Colonic mucosa (tissue), 4 donors: Measurements from ENCODE around the gene STK32B. TPM values are rescaled to one million over a fixed set of nuclear protein-coding genes. Genes with fewer than 3 reads are reported as not detected.

Experiments used
- DNase-seq: peaks from one replicate; pipeline ENCODE4 v3.0.0-alpha.2; 2020
- H3K27ac ChIP-seq: fragments of 200-600 bp; one replicate; pipeline ENCODE4 v1.8.0; 2021
- H3K27me3 ChIP-seq: fragments of 200-600 bp; one replicate; pipeline ENCODE4 v1.8.0; 2021
- H3K36me3 ChIP-seq: fragments of 200-600 bp; one replicate; pipeline ENCODE4 v1.8.0; 2021
- H3K4me1 ChIP-seq: fragments of 200-600 bp; one replicate; pipeline ENCODE4 v1.8.0; 2021; ENCODE audit warnings: mild to moderate bottlenecking
- H3K4me3 ChIP-seq: fragments of 200-600 bp; one replicate; pipeline ENCODE4 v1.8.0; 2021
- H3K9ac ChIP-seq, 2 donors: one replicate each; pipeline ENCODE4 v1.7.0; 2013; ENCODE audit warnings: control low read depth in 2 of 2, low read depth in 2 of 2, low read length in 2 of 2
- H3K9me3 ChIP-seq: fragments of 200-600 bp; one replicate; pipeline ENCODE4 v1.8.0; 2021
- CTCF ChIP-seq: fragments of 200-600 bp; IDR thresholded peaks from one replicate; pipeline ENCODE4 v1.8.0; 2022; ENCODE audit warnings: antibody characterized with exemption, mild to moderate bottlenecking
- intact Hi-C: fragments of 100-400 bp; cut with DNase I; formaldehyde crosslinking; loops from one replicate; pipeline ENCODE4 v1.14.1; 2022
- total RNA-seq, 2 donors: library from RNA; stranded (reverse); fragmentation: NEBNext Ultra II Directional in 1 of 2; extraction: Animal tissue kit (Norgen Biotek cat#: 25700) in 1 of 2; gene quantifications; one replicate each; pipeline ENCODE4 v1.2.1, GENCODE V29; 2021
- donor health status: healthy.
- donor health status: DM: no; HTN: no; CAD: no.
- donor health status: DM: no; HTN: no; CAD: no.

STK32B gene
- total RNA-seq, 2 donors from 2014 or later, result 0.64 to 0.82 TPM

DNA sequence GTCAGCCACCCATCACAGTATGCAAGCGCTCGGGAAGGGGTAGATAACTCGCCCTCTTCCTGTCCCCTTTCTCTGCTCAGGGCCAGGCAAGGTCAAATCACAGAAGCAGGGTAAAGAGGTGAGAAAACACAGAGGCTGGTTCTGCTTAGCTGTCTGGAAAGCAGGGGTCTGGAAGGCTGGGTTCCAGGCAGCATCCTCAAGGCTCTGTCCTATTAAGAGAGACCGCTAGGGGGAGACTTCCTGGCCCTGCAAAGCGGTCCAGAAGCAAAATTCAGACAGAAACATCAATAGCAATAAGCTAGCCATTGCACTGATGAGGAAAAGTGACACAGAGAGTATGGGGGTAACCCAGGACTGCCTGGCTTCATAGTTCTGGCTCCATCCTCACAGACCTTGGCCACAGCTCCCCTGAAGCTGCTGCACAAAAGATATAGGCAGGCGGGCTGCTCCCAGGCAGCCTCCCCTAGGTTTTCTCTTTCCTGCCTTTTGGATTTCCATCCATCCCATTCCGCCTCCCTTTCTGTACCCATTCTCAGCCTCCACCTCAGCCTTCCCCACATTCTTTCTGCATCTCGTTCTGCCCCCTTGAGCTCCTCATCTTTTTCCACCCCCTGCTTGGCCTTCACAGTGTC is 348.6 kb downstream of the STK32B start:
- H3K36me3 ChIP-seq, result no peaks in the 10 kb centered on the region
- TF ChIP-seq CTCF, result no peak
- H3K9me3 ChIP-seq, result no peaks in the 10 kb centered on the region
- H3K9ac ChIP-seq, result no peak overlapping the region
- intact Hi-C loops, result no loop called here
- no peaks in the 10 kb centered on the region for H3K4me1 ChIP-seq
- no peak overlapping the region for H3K27ac ChIP-seq
- H3K27me3 ChIP-seq, result no peaks in the 10 kb centered on the region
- no peak overlapping the region for H3K4me3 ChIP-seq
- DNase-seq, result no peak

DNA sequence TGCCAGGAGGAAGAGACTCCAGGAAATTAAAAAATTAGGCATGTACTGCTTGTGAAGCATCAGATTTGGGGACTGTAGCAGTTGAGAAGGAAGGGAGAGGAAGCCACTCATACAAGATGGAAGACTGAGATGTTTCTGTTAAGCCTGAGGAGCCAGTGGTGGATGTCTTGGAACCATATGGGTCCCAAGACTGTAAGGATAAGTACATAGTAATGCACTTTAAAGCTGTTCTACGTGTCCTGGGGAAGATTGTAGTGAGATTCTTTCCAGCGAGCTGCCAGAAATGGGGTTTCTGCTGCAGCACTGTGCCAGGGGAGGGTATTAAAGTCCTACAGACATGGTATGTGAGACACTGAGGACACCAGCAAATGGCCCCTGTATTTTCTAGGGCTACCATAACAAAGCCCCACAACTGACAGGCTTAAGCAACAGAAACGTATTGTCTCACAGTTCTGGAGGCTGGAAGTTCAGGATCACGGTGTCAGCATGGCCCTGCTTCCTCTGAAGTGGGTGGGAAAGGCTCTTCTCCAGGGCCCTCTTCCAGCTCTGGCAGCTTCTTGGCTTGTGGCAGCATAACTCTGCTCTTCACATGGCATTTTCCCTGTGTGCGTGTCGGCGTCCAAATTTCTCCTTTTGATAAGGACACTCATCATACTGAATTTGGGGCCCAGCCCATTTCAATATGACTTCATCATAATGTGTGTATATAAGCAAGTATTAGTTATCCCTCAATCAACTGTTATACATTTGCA is 352.6 kb downstream of the STK32B start:
- no peak for TF ChIP-seq CTCF

DNA sequence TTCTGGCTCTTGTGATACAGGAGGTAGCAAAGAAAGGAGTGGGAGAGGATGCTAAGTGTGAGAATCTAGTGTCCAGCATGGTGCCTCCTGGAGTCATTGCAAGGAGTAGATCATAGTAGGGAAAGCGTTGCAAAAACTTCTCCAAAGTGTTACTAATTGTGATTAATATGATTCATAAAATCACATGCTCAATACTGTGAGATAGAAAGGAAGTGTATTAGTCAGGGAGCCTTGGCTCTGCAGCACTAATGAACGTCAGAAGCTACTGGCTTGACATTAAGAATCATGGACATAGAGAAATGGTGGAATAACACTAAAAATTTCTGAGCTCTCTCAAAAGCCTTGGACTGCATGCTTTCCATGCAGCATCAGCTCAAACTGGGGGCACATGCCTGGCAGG is 358.0 kb downstream of the STK32B start:
- H3K4me1 ChIP-seq, result no peaks in the 10 kb centered on the region
- intact Hi-C loops, result no loop called here
- no peak overlapping the region for H3K9ac ChIP-seq
- DNase-seq, result no peak
- no peak overlapping the region for H3K4me3 ChIP-seq
- no peak overlapping the region for H3K27ac ChIP-seq
- H3K36me3 ChIP-seq, result no peaks in the 10 kb centered on the region
- no peaks in the 10 kb centered on the region for H3K9me3 ChIP-seq
- TF ChIP-seq CTCF, result no peak
- no peaks in the 10 kb centered on the region for H3K27me3 ChIP-seq

More for the DNA sequence above, 352.6 kb downstream of the STK32B start:
- Histone ChIP-seq H3K27ac (no peak overlapping the region), H3K4me3 (no peak overlapping the region), H3K36me3 (no peaks in the 10 kb centered on the region), H3K9me3 (no peaks in the 10 kb centered on the region), H3K27me3 (no peaks in the 10 kb centered on the region), H3K4me1 (no peaks in the 10 kb centered on the region), H3K9ac (no peak overlapping the region)
- intact Hi-C loops, result no loop called here
- DNase-seq, result no peak

DNA sequence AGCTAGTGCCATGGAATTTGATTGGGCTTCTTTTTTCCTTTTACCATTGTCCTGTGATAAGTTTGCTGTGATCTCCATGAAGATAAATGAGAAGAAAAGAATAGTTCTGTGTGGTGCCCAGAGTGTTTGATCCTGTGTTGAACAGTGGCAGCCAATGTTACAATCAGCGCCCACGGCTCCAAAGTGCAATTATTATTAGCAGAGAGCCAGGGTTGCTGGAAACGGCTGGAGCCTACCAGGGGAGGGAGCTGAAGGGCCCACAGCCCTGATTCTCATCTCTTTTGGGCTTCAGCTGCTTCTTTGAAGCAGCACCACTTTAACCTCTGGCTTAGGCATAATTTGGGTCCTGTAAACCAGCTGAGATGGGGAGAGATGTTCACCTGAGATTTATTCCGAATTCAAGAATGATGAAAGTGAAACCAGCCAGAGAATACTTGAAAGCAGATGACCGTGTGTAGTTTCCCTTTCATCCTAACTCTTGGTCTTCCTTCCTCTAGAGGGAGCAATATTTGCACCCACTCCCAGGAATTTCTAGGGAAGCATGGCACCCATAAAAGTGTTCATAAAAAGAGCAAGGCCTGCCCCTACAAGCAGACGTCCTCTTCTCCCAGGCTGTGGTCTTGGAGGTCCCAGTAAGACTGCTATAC is 358.8 kb downstream of the STK32B start:
- Histone ChIP-seq H3K27me3 (no peaks in the 10 kb centered on the region), H3K4me1 (no peaks in the 10 kb centered on the region), H3K36me3 (no peaks in the 10 kb centered on the region), H3K9ac (no peak overlapping the region), H3K9me3 (no peaks in the 10 kb centered on the region), H3K4me3 (no peak overlapping the region), H3K27ac (no peak overlapping the region)
- intact Hi-C loops, result no loop called here
- TF ChIP-seq CTCF, result no peak
- no peak for DNase-seq

DNA sequence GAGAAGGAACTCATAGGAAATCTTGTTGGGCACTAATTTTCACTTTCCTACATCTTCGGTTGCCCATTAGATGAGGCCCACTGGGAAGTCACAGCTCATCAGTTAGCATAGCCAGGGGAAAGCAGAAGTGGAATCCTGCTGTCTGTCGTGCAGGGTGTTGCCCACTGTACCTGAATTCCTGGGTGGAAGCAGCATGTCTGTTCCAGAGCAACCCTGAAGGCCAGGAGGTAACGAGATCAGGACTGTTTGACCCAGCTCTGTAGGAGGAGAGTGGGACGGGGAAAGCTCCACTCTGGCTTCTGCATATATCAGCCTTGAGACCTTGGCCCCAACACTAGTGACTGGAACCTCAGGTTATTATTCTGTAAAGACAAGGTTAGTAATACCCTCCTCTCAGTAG is 361.0 kb downstream of the STK32B start:
- Histone ChIP-seq H3K4me1 (no peaks in the 10 kb centered on the region), H3K27ac (no peak overlapping the region), H3K27me3 (no peaks in the 10 kb centered on the region), H3K36me3 (no peaks in the 10 kb centered on the region), H3K9ac (no peak overlapping the region), H3K4me3 (no peak overlapping the region), H3K9me3 (no peaks in the 10 kb centered on the region)
- DNase-seq, result no peak
- intact Hi-C loops, result no loop called here
- no peak for TF ChIP-seq CTCF
